ENCODE measurements around the gene DSP. TPM values are rescaled to one million over a fixed set of nuclear protein-coding genes. Genes with fewer than 3 reads are reported as not detected.

Gene DSP
- total and polyA plus RNA-seq, 2 of the 13 experiments (the other 11 are each of a cell fraction or from before 2014, with no cell fraction given) = 89.8 to 117 TPM

DNA sequence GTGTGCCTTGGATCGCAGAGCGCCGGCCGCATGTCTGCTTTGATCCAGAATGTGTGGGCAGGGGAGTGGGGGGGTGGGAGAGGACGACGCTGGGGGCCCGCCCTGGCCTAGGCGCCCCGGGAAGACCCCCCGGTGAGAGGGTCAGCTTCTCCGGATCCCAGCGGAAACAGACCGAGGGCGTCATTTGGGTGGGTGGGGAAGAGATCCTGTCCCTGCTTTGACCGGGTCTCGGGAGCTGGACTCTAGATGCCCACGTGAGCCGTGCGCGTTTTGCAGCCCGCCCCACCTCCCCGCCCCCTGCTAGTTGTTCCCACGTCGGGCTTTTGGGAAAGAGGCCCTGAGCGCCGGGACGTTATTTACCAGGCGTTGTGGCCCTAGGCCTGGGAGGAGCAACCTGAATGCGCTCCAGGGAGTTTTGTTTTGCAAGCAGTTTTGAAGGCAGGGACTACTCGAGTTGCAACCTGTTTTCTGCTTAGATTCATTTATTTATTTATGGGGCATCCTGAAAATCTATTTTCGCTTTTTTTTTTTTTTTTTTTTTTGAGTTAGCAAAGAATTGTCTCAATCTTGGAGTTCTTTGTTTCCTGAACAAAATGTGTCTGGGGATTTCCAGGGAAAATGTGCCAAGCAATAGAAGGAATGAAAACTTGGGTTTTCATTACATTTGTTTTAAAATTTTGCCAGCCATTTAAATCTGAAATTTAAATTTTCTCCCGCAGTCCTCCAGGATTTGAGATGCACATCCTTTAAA lies 1.6 kb downstream of the DSP start (continued):
- TF ChIP-seq PHF21A (CRISPR knock-in tag; IDR thresholded peaks at IDR 0.05) (peak; percentile 71), AGO2 (optimal IDR thresholded peaks at IDR 0.05; ENCODE audit: low read depth, low read length) (no peak), SOX6 (IDR thresholded peaks at IDR 0.05) (no peak), SOX6 (CRISPR knock-in tag; IDR thresholded peaks at IDR 0.05) (peak; percentile 81), FOSL2 (CRISPR knock-in tag; IDR thresholded peaks at IDR 0.05) (peak; percentile 68), RARG (CRISPR knock-in tag; IDR thresholded peaks at IDR 0.05; ENCODE audit: low read depth) (no peak), MAFF (IDR thresholded peaks at IDR 0.05; ENCODE audit: low read depth, low read length) (no peak), ZNF777 (CRISPR knock-in tag; IDR thresholded peaks at IDR 0.05) (peak; percentile 62; the same call in 1 of the 2 replicates), KLF9 (CRISPR knock-in tag; IDR thresholded peaks at IDR 0.05; ENCODE audit: low read depth) (no peak), MIER3 (CRISPR knock-in tag; IDR thresholded peaks at IDR 0.05; ENCODE audit: borderline replicate concordance) (peak; percentile 56; the same call in 1 of the 2 replicates), ATF7 (IDR thresholded peaks at IDR 0.05) (no peak), ATF7 (CRISPR knock-in tag; IDR thresholded peaks at IDR 0.05) (0 out of 2 replicates have a peak, but pooled peaks have one; percentile 27), ZNF333 (CRISPR knock-in tag; IDR thresholded peaks at IDR 0.05; ENCODE audit: borderline replicate concordance) (no peak), ZNF570 (CRISPR knock-in tag; IDR thresholded peaks at IDR 0.05; ENCODE audit: borderline replicate concordance) (no peak), KDM5B (CRISPR knock-in tag; IDR thresholded peaks at IDR 0.05; ENCODE audit: borderline replicate concordance) (no peak; the same call in 1 of the 2 replicates), ZNF343 (CRISPR knock-in tag; IDR thresholded peaks at IDR 0.05) (no peak), GATAD2A (CRISPR knock-in tag; IDR thresholded peaks at IDR 0.05) (peak; percentile 72)
- TF ChIP-seq, protein P1, sequence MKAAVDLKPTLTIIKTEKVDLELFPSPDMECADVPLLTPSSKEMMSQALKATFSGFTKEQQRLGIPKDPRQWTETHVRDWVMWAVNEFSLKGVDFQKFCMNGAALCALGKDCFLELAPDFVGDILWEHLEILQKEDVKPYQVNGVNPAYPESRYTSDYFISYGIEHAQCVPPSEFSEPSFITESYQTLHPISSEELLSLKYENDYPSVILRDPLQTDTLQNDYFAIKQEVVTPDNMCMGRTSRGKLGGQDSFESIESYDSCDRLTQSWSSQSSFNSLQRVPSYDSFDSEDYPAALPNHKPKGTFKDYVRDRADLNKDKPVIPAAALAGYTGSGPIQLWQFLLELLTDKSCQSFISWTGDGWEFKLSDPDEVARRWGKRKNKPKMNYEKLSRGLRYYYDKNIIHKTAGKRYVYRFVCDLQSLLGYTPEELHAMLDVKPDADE (CRISPR knock-in tag; IDR thresholded peaks at IDR 0.05) = 0 out of 2 replicates have a peak, but pooled peaks have one; percentile 55
- TF ChIP-seq, protein P2, sequence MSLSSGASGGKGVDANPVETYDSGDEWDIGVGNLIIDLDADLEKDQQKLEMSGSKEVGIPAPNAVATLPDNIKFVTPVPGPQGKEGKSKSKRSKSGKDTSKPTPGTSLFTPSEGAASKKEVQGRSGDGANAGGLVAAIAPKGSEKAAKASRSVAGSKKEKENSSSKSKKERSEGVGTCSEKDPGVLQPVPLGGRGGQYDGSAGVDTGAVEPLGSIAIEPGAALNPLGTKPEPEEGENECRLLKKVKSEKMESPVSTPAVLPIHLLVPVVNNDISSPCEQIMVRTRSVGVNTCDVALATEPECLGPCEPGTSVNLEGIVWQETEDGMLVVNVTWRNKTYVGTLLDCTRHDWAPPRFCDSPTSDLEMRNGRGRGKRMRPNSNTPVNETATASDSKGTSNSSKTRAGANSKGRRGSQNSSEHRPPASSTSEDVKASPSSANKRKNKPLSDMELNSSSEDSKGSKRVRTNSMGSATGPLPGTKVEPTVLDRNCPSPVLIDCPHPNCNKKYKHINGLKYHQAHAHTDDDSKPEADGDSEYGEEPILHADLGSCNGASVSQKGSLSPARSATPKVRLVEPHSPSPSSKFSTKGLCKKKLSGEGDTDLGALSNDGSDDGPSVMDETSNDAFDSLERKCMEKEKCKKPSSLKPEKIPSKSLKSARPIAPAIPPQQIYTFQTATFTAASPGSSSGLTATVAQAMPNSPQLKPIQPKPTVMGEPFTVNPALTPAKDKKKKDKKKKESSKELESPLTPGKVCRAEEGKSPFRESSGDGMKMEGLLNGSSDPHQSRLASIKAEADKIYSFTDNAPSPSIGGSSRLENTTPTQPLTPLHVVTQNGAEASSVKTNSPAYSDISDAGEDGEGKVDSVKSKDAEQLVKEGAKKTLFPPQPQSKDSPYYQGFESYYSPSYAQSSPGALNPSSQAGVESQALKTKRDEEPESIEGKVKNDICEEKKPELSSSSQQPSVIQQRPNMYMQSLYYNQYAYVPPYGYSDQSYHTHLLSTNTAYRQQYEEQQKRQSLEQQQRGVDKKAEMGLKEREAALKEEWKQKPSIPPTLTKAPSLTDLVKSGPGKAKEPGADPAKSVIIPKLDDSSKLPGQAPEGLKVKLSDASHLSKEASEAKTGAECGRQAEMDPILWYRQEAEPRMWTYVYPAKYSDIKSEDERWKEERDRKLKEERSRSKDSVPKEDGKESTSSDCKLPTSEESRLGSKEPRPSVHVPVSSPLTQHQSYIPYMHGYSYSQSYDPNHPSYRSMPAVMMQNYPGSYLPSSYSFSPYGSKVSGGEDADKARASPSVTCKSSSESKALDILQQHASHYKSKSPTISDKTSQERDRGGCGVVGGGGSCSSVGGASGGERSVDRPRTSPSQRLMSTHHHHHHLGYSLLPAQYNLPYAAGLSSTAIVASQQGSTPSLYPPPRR (CRISPR knock-in tag; IDR thresholded peaks at IDR 0.05; ENCODE audit: borderline replicate concordance) = peak; percentile 81
- TF ChIP-seq, protein P3, sequence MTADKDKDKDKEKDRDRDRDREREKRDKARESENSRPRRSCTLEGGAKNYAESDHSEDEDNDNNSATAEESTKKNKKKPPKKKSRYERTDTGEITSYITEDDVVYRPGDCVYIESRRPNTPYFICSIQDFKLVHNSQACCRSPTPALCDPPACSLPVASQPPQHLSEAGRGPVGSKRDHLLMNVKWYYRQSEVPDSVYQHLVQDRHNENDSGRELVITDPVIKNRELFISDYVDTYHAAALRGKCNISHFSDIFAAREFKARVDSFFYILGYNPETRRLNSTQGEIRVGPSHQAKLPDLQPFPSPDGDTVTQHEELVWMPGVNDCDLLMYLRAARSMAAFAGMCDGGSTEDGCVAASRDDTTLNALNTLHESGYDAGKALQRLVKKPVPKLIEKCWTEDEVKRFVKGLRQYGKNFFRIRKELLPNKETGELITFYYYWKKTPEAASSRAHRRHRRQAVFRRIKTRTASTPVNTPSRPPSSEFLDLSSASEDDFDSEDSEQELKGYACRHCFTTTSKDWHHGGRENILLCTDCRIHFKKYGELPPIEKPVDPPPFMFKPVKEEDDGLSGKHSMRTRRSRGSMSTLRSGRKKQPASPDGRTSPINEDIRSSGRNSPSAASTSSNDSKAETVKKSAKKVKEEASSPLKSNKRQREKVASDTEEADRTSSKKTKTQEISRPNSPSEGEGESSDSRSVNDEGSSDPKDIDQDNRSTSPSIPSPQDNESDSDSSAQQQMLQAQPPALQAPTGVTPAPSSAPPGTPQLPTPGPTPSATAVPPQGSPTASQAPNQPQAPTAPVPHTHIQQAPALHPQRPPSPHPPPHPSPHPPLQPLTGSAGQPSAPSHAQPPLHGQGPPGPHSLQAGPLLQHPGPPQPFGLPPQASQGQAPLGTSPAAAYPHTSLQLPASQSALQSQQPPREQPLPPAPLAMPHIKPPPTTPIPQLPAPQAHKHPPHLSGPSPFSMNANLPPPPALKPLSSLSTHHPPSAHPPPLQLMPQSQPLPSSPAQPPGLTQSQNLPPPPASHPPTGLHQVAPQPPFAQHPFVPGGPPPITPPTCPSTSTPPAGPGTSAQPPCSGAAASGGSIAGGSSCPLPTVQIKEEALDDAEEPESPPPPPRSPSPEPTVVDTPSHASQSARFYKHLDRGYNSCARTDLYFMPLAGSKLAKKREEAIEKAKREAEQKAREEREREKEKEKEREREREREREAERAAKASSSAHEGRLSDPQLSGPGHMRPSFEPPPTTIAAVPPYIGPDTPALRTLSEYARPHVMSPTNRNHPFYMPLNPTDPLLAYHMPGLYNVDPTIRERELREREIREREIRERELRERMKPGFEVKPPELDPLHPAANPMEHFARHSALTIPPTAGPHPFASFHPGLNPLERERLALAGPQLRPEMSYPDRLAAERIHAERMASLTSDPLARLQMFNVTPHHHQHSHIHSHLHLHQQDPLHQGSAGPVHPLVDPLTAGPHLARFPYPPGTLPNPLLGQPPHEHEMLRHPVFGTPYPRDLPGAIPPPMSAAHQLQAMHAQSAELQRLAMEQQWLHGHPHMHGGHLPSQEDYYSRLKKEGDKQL (CRISPR knock-in tag; IDR thresholded peaks at IDR 0.05; ENCODE audit: low read depth) = peak; percentile 74
